OCI-LY7 (cell line): Measurements from ENCODE around the gene KCND3. TPM values are rescaled to one million over a fixed set of nuclear protein-coding genes. Genes with fewer than 3 reads are reported as not detected.

Experiments
- BruUV-seq: library from RNA; stranded (reverse); fragments of 400-500 nt; replicated peaks from 2 replicates; lab custom pipeline; 2021; lab: Mats Ljungman, UMichigan
- CTCF ChIA-PET: fragments of 300-600 bp; sonication (Branson Sonifier 250); formaldehyde crosslinking; loops from one replicate; lab custom pipeline; 2022; ENCODE audit warnings: antibody characterized with exemption; ENCODE audit not compliant: unreplicated experiment; lab: Charles Lee
- POLR2A ChIA-PET: fragments of 300-600 bp; sonication (Branson Sonifier 250); formaldehyde crosslinking; loops from one replicate; lab custom pipeline; 2022; ENCODE audit warnings: antibody characterized with exemption; lab: Charles Lee
- DNase-seq: peaks from one replicate; pipeline ENCODE4 v3.0.0-alpha.2; 2015; ENCODE audit warnings: low spot score
- H2AFZ ChIP-seq: fragments of 200-600 bp; sonication (generic), shearing (Covaris generic); 2 replicates; pipeline ENCODE4 v1.6.1; 2014; ENCODE audit warnings: mild to moderate bottlenecking, antibody characterized with exemption, low read length, moderate library complexity
- H3K27ac ChIP-seq: fragments of 200-600 bp; sonication (generic); 2 replicates; pipeline ENCODE4 v1.5.1; 2014; ENCODE audit warnings: mixed run types, low read depth, mild to moderate bottlenecking, moderate library complexity, low read length, inconsistent platforms; ENCODE audit not compliant: poor library complexity, severe bottlenecking
- H3K36me3 ChIP-seq: fragments of 200-600 bp; sonication (generic); 2 replicates; pipeline ENCODE4 v1.6.1; 2014; ENCODE audit warnings: mild to moderate bottlenecking, antibody characterized with exemption, low read length, moderate library complexity, mixed read lengths; ENCODE audit not compliant: insufficient read depth
- H3K4me1 ChIP-seq: fragments of 200-600 bp; sonication (generic); 2 replicates; pipeline ENCODE4 v1.5.1; 2014; ENCODE audit warnings: mild to moderate bottlenecking, low read length; ENCODE audit not compliant: insufficient read depth, poor library complexity, severe bottlenecking
- H3K4me2 ChIP-seq: fragments of 200-600 bp; sonication (generic); 2 replicates; pipeline ENCODE4 v1.6.1; 2014; ENCODE audit warnings: mild to moderate bottlenecking, low read length
- H3K4me3 ChIP-seq: fragments of 200-600 bp; sonication (generic); 2 replicates; pipeline ENCODE4 v1.5.1; 2014; ENCODE audit warnings: mild to moderate bottlenecking, low read depth, low read length; ENCODE audit not compliant: poor library complexity, severe bottlenecking
- H3K79me2 ChIP-seq: fragments of 200-600 bp; sonication (generic); 2 replicates; pipeline ENCODE4 v1.6.1; 2016; ENCODE audit warnings: low read depth, mild to moderate bottlenecking, low read length, moderate library complexity, mixed read lengths; ENCODE audit not compliant: insufficient read depth
- H3K9me2 ChIP-seq: fragments of 200-600 bp; sonication (generic); 2 replicates; pipeline ENCODE4 v1.6.1; 2016; ENCODE audit warnings: mild to moderate bottlenecking, low read length, mixed read lengths; ENCODE audit not compliant: insufficient read depth
- H3K9me3 ChIP-seq: fragments of 200-600 bp; sonication (generic); 2 replicates; pipeline ENCODE4 v1.6.1; 2014; ENCODE audit warnings: mild to moderate bottlenecking, mixed run types, low read length, mixed read lengths
- H4K20me1 ChIP-seq: fragments of 200-600 bp; sonication (generic); 2 replicates; pipeline ENCODE4 v1.6.1; 2014; ENCODE audit warnings: mild to moderate bottlenecking, antibody characterized with exemption, low read length, moderate library complexity, mixed read lengths; ENCODE audit not compliant: insufficient read depth
- CTCF ChIP-seq: fragments of 200-600 bp; sonication (generic); conservative IDR thresholded peaks from 2 replicates; pipeline ENCODE4 v1.5.1; 2014; ENCODE audit warnings: mild to moderate bottlenecking, antibody characterized with exemption, low read length, moderate library complexity, mixed read lengths
- EZH2phosphoT487 ChIP-seq: fragments of 200-600 bp; sonication (generic); IDR thresholded peaks from 2 replicates; pipeline ENCODE4 v1.6.1; 2018; ENCODE audit warnings: low read depth, borderline replicate concordance, mild to moderate bottlenecking, mixed run types, antibody characterized with exemption, low read length, moderate library complexity, mixed read lengths
- intact Hi-C: fragments of 100-400 bp; cut with micrococcal nuclease; formaldehyde crosslinking; loops from one replicate; pipeline ENCODE4 v1.10.0; 2022; ENCODE audit not compliant: unreplicated experiment
- total RNA-seq, 2 experiments: library from RNA; depleted of rRNA in 1 of 2; stranded (reverse); fragments of >200 nt in 1 of 2; shearing (Covaris generic) in 1 of 2; gene quantifications; 2 replicates each; pipeline ENCODE4 v1.2.3, GENCODE V29; 2014 to 2022

The KCND3 gene
- total RNA-seq, 2 experiments from 2014 or later: not detected

- Histone ChIP-seq H3K4me3 (no peak overlapping the region), H4K20me1 (no peaks in the 10 kb centered on the region), H2AFZ (no peak overlapping the region), H3K36me3 (no peaks in the 10 kb centered on the region), H3K79me2 (no peaks in the 10 kb centered on the region), H3K9me2 (no peaks in the 10 kb centered on the region), H3K27ac (no peak overlapping the region), H3K4me2 (no peak overlapping the region), H3K4me1 (no peaks in the 10 kb centered on the region), H3K9me3 (no peaks in the 10 kb centered on the region)
- TF ChIP-seq EZH2phosphoT487: no peak
- TF ChIP-seq CTCF: no peak
- BruUV-seq: no TSS peak
- CTCF ChIA-PET: no interaction called here
- POLR2A ChIA-PET: no interaction called here
- intact Hi-C loops: no loop called here
- DNase-seq: no peak
Observed at GRCh38 chr1:111980686-111981085, 8.8 kb downstream of the KCND3 start.

GRCh38 chr1:111978695-111979094, 10.8 kb downstream of the KCND3 start:
- H3K9me2 ChIP-seq: no peaks in the 10 kb centered on the region
- no peaks in the 10 kb centered on the region for H4K20me1 ChIP-seq
- no peak for DNase-seq
- POLR2A ChIA-PET: no interaction called here
- no peaks in the 10 kb centered on the region for H3K36me3 ChIP-seq
- H3K79me2 ChIP-seq: no peaks in the 10 kb centered on the region
- no peak overlapping the region for H3K4me2 ChIP-seq
- BruUV-seq: no TSS peak
- intact Hi-C loops: no loop called here
- TF ChIP-seq CTCF (no peak), EZH2phosphoT487 (no peak)
- H2AFZ ChIP-seq: no peak overlapping the region
- CTCF ChIA-PET: no interaction called here
- H3K4me1 ChIP-seq: no peaks in the 10 kb centered on the region
- no peaks in the 10 kb centered on the region for H3K9me3 ChIP-seq
- H3K4me3 ChIP-seq: no peak overlapping the region
- H3K27ac ChIP-seq: no peak overlapping the region

- Histone ChIP-seq H3K4me3 (no peak overlapping the region), H3K27ac (no peak overlapping the region), H3K4me1 (no peaks in the 10 kb centered on the region), H3K79me2 (no peaks in the 10 kb centered on the region), H2AFZ (no peak overlapping the region), H3K9me3 (no peaks in the 10 kb centered on the region), H4K20me1 (no peaks in the 10 kb centered on the region), H3K4me2 (no peak overlapping the region), H3K9me2 (no peaks in the 10 kb centered on the region), H3K36me3 (no peaks in the 10 kb centered on the region)
- CTCF ChIA-PET: no interaction called here
- TF ChIP-seq EZH2phosphoT487 (no peak), CTCF (no peak)
- POLR2A ChIA-PET: no interaction called here
- intact Hi-C loops: no loop called here
- no TSS peak for BruUV-seq
- no peak for DNase-seq
Observed at GRCh38 chr1:111977378-111977777, 12.1 kb downstream of the KCND3 start.
